GM18870 (cell line): ENCODE data around the gene ADGRV1.
A peak's percentile ranks its signal among the peaks of the same experiment; 100 is the strongest.
"Not testable (repeated sequence)": the region's sequence is repeated elsewhere in the genome, so short reads cannot be mapped to it uniquely, and the experiment has no call there.

Experiments used
- ATAC-seq: cut with Tn5 transposase; IDR thresholded peaks from one replicate; pipeline ENCODE4 v1.9.1; 2021; ENCODE audit warnings: moderate library complexity; ENCODE audit not compliant: unreplicated experiment

ADGRV1 gene

DNA sequence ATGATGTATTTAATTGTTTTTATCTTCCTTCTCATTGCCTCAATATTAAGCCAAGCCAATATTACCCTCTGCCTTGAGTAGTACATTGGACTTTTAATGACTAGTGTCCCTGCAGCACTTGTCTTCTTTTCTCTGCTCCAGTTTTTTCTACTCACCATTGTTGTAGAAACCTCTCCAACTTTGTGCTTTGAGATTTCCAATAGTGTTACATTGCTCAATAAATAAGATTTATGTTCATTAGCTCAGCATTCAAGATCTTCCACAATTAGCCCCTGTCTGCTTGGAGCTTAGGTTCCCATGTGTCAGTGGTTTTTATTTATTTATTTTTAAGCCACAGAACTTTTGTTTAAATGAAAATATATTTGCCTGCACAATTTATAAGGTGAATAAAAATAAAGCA is 145.3 kb downstream of the ADGRV1 start:
- no peak for ATAC-seq

DNA sequence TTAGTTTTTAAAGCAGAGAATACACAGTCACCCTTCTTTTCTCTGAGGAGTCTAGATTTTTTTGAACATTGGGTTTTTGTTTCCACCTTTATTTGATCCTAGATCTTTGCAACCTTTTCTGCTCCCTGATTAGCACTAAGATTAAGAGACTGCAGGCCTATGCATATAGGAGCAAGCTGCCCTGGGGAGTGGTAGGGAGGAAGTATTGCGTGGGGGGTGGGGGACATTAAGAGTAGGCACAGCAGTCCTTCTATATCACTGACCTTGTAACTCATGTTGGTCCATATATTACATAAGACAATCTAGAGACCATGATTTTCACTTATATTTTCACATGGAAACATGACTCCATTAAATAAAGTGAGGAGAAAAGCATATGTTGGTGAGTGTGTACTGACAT is 149.1 kb downstream of the ADGRV1 start:
- no peak for ATAC-seq

DNA sequence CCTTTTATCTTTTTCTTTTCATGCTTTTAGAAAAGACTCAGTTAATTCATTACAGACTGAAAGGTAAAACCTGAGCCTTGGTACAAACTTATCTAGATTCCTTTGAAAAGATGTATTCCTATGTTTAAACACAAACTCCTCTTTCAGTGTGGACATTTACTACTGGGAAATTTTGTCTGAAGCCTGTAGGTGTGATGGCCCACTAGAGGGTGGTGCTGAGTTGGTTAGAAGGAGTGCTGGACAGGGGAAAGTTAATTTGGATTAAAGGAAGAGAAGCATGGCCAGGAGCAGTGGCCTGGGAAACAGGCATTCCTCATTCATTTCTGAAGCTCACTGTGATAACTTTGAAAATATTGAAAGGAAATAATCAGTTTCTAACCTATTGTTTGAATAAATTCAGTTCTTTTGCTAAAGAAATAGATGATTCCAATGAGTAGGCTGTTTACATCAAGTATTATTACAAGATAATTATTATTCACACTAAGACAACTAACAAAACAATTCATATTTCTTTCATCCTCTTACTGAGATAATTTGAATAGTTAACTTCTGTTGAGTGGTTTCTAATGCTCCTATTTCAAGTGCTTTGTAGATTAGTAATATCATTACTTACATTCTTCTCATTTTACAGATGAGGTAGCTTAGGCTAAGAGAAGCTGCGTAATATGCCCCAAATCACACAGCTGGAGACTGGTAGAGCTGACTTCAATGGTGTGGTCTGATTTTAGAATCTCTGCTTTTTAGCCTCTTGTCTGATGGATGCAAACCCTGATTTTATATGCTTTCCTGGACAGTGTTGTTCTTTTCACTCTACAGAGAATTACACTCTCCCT is 150.9 kb downstream of the ADGRV1 start:
- peak; percentile 56 for ATAC-seq

DNA sequence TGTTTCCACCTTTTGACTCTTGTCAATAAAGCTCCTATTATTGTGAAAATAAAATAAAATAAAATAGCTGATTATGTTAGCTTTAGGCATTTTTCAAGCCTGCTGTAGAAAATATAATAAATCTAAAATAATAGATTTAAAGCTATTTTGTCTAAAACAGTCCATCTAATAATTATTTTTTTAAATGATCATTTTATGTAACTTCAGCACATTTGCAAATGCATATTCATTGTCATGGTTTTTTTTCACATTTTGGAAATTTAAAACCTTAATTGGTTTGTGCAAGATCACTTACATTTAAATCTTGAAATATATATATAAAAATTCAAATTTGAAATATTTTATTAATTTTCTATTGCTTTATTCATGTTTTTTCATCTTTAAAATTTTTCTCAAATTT is 159.8 kb downstream of the ADGRV1 start:
- ATAC-seq = no peak

DNA sequence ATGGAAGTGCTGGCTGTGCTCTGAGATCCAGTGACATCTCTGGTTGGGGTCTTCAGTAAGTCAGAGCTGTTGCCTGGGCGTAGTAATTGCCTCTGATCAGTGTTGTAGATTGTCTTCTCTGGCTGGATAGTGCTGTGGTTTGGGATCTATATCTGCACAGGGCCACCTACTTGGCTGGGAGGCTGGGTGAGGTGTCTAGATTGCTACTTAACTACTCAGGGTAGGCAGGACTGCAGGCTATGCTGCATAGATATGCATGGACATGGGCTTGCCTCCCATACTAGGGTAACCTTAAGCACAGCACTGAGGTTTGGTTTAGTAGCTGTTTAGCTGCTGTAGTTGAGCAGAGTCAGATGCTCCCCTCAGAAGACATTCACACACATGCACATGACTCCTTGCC is 181.0 kb downstream of the ADGRV1 start:
- no peak for ATAC-seq

DNA sequence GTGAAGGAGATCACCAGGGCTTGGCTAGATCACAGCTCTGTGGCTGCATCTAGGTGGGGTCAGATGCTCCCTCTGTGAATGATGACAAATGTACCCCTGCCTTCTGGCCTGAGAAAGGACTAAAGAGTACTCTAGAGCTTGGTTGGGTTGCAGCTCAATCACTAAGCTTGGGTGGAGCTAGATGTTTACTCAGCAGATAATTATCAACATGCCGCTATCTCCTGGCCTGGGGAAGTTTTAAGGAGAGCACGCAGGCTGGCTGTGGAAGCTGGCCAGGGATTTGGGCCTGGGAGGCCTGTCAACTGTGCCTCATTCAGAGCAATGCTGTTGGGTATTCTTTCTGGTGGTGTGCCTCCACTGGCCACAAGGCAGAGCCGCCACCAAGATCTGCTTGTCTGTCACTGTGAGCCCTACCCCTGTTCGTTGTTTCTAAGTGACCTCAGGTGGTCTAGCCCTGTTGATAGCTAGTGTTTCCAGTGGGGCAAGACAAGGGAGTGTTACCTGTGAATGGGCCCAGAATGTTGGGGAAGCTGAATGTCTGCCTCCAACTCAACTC is 181.7 kb downstream of the ADGRV1 start:
- no peak for ATAC-seq

DNA sequence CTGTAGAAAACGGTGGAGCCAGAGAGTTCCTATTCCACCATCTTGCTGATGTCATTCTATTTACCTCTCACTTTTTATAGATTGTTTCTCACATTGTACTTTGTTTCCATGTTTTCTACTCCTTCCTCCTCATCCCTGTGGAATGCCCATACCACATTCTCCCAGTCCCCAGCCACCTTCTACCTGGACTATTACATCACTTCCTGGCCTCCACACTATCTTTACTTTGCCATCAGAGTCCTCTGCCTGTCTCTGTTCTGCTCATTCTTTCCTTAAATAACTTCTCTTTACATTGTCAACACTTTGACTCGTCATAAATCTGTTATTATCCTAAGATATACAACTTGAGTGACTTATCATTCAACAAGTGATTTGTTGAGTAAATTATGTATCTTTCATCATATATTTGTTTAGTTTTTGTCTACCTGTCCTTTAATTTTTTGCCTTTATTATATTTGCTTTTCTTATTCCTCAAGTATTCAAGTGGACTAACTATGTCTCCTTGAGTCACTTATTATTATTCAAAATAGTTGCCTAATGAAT is 182.5 kb downstream of the ADGRV1 start:
- no peak for ATAC-seq

DNA sequence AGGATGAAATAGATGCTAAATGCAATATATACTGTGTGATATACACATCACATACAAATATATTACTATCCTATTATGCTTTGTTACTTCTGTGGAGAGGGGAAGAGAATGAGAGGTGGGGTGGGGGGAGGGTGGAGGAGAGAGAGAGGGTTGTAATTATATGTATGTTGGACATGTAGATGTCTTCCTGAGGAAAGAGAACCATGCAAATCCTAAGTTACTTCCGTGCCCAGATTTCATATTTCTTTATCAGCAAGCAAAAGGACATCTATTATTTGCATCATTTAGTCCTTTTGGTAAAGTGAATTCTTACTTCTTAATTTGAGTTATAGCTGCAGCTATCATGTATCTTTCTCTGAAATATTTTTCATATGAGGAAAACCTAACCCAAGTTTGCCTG is 187.5 kb downstream of the ADGRV1 start:
- ATAC-seq = no peak

DNA sequence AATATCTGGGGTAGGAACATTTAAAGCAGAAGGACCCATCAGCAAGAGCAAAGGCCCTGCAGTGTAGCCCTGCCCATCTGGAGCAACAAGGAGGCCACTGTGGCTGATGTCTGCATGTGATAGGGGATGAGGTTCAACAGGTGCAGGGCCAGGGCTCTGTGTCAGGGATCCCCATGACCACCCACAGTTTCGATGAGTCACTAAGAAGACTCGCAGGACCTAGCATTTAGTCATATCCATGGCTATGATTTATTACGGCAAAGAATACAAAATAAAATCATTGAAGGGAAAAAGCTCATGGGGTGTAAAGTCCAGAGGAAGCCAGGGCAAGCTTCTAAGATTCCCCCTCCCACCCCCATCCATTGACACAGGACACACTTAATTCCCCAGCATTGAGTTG is 188.6 kb downstream of the ADGRV1 start:
- no peak for ATAC-seq

DNA sequence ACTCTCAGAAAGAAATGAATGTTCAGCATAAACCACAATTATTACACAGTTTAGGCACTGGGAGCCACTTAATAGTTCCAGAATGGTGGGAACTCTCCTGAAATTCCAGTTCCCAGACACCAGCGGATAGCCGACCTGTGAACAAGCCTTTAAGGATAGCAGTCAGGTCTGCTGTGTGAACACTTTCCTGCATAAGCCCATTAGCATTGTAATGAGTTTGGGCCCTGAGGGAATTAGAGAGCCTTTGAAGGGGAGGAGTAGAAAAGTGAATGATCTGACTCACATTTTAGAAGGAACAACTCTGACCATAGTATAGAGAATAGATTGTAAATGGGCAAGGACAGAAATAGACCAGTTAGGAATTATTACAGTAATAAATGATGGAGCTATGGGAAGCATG is 189.1 kb downstream of the ADGRV1 start:
- no peak for ATAC-seq

DNA sequence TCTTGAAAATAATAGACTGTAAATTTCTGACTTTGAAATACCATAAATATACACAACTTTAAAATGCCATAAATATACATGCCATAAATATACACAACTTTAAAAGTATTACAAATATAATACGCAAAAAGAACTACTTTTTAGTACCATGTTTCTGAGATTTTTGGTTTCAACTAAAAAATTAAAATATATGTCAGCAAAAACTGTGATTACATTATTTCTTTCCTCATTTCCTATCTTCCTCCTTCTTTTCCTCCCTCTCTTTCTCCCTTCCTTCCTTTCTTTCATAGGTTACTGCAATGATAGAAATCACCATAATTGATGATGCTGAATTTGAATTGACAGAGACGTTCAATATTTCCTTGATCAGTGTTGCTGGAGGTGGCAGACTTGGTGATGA is 200.5 kb downstream of the ADGRV1 start:
- no peak for ATAC-seq

DNA sequence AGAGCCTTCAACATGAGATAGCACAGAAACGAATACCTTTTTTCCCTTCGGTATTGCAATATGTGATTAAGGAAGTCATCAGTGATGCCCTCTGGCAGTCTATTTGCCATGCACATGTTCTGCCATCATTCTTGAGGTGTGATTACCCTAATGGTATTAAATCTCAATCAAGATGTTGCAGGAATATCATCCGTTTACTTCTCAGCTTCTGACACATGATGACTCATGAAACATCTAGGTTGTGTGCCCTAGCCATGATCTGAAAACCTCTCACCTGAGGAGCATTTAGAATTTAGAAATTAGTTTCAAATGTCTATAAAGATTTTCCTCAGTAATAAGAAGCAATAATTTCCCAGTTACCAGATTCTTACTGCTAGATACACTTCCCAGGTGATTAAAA is 209.1 kb downstream of the ADGRV1 start:
- ATAC-seq = no peak

DNA sequence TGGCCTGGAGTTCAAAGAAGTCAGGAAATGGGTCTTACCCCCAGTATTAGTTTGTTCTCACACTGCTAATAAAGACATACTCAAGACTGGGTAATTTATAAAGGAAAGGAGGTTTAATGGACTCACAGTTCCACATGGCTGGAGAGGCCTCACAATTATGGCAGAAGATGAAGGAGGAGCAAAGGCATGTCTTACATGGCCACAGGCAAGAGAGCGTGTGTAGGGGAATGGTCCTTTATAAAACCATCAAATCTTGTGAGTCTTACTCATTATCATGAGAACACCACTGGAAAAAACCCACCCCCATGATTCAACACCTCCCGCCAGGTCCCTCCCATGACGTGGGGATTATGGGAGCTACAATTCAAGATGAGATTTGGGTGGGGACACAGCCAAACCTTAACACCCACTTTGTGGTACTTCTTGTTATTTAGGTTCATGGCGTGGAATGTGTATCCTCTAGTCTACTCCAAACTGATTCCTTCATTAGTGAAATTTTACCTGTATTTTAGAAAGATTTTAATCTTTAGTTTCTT is 211.5 kb downstream of the ADGRV1 start:
- not testable (repeated sequence) for ATAC-seq

DNA sequence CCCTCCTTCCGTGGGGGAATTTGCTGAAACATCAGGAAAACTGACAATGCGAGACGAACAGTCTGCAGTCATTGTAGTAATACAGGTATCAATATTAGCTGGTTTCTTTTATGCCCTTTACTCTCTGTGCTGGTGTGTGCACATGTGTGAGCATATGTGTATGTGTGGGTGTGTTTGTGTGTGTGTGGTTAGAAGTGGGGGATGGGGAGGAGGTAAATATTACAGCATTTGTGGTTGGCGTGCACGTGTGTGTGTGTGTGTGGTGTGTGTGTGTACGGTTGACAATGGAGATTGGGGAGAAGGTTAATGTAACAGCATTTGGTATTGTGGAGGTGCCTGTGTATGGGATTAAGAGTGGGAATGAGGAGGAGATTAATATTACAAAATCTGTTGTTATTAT is 219.4 kb downstream of the ADGRV1 start:
- ATAC-seq = no peak

DNA sequence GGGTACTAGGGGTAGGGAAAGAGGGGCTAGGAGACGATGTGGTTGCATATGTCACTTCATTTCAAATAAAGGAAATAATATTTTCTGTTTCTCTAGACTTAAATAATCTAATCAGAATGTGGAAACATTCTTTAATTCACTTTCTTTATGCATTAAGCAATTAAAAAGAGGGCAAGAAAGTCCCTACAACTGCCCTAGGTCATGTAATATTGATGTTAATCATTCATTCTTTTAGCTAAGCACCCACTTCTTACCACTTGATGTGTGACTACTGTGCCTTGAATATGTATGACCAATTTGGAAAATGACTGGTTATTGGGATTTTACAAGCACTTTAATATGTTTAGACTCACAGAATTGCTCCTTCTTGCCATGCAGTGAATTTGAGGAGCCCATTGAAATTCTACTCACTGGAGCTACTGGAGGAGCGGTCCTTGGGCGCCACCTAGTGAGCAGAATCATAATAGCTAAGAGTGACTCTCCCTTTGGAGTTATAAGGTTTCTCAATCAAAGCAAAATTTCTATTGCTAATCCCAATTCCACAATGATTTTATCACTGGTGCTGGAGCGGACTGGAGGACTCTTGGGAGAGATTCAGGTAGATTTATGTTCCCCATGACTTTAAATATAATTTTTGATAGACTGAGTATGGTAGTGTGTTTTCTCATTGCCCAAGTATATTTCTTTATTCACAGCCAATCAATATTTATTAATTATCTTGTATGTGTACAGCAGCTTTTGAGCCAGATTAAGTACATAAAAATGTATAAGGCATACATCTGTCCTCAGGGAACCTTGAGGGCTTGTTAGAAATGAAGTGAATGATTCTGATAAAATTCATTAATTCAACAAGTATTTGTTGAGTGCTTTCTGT is 225.1 kb downstream of the ADGRV1 start:
- peak; percentile 91 for ATAC-seq

DNA sequence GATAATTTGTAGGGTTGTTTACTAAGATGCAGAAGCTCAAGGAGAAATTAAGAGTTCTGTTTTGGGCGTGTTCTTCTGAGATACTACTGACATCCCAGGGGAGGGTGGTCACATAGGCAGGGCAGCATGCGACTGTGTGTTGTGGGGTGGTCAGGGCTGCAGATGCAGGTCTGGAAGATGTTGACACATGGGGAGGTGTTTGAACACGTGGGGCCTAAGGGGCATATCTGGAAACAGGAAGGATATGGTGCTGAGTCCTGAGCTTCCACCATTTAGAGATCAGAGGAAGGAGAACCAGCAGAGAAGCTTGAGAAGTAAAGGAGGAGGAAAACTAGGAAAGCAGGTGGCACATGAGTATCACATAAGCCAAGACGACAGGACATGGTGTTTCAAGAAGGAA is 228.2 kb downstream of the ADGRV1 start:
- ATAC-seq = no peak

DNA sequence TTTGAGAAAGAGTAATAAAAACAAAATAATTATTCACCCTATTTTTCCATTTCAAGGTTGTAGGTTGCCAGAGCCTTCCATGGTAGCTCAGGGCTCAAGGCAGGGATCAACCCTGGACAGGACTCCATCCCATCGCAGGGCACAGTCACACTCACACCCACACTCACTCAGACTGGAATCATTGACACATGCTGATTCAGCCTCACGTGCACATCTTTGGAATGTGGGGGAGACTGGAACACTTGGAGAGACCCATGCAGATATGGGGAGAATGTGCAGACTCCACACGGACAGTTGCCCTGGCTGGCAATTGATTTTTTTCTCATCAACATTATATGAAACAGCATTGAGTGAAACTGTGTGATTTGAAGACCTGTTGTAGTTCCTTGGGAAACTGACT is 234.1 kb downstream of the ADGRV1 start:
- ATAC-seq = no peak

DNA sequence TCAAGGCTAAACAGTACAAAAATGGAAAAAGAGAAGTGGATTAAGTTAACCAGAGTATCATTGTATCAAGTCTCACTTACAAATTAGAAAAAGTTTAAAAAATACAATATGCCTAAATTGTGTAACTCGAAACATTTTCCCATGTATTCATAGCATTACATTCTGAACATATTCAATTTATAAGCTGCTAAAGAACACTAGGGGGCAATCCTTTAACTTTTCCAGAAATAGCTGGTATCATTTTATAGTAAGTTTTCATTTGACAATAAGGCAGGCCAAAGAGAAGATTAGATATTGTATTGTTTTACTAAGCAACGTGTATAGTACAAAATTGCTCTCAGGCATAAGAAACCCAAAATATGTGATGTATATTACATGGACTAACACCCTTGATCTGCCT is 234.6 kb downstream of the ADGRV1 start:
- ATAC-seq = no peak

DNA sequence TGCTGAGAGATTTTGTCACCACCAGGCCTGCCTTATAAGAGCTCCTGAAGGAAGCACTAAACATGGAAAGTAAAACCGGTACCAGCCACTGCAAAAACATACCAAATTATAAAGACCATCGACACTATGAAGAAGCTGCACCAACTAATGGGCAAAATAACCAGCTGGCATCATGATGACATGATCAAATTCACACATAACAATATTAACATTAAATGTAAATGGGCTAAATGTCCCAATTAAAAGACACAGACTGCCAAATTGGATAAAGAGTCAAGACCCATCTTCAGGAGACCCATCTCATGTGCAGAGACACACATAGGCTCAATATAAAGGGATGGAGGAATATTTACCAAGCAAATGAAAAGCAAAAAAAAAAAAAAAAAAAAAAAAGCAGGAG is 238.3 kb downstream of the ADGRV1 start:
- not testable (repeated sequence) for ATAC-seq

DNA sequence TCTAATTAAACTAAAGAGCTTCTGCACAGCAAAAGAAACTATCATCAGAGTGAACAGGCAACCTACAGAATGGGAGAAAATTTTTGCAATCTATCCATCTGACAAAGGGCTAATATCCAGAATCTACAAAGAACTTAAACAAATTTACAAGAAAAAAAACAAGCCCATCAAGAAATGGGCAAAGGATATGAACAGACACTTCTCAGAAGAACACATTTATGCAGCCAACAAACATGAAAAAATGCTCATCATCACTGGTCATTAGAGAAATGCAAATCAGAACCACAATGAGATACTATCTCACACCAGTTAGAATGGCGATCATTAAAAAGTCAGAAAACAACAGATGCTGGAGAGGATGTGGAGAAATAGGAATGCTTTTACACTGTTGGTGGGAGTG is 241.5 kb downstream of the ADGRV1 start:
- ATAC-seq = not testable (repeated sequence)

DNA sequence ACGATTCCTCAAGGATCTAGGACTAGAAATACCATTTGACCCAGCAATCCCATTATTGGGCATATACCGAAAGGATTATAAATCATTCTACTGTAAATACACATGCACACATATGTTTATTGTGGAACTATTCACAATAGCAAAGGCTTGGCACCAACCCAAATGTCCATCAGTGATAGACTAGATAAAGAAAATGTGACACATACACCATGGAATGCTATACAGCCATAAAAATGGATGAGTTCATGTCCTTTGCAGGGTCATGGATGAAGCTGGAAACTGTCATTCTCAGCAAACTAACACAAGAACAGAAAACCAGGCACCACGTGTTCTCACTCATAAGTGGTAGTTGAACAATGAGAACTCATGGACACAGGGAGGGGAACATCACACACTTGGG is 241.9 kb downstream of the ADGRV1 start:
- not testable (repeated sequence) for ATAC-seq
